CD4-positive, alpha-beta T cell (primary cell): ENCODE measurements around the gene NPAS3. TPM values are rescaled to one million over a fixed set of nuclear protein-coding genes. Genes with fewer than 3 reads are reported as not detected.

Experiments
- ATAC-seq: fragments of 200-7000 bp; cut with Tn5 transposase; one replicate; pipeline ENCODE4 v1.10.0; 2022; ENCODE audit warnings: mild to moderate bottlenecking; ENCODE audit not compliant: poor library complexity
- CTCF ChIA-PET: fragments of 350-600 bp; sonication (Branson Sonifier 250); formaldehyde crosslinking; loops from one replicate; lab custom pipeline; 2021; ENCODE audit warnings: antibody characterized with exemption, inconsistent platforms; lab: Charles Lee
- POLR2A ChIA-PET: fragments of 350-600 bp; sonication (Branson Sonifier 250); formaldehyde crosslinking; loops from one replicate; lab custom pipeline; 2021; ENCODE audit warnings: antibody characterized with exemption, inconsistent platforms; lab: Charles Lee
- DNase-seq, 14 experiments: peaks; one replicate each; pipeline ENCODE4 v3.0.0-alpha.2; 2013 to 2020; ENCODE audit warnings: mixed read lengths in 2 of 14
- H3K27ac ChIP-seq, 2 donors: one replicate each; pipeline versions ENCODE4 v1.5.1 to v1.7.0; 2013; ENCODE audit warnings: low read length in 2 of 2, low read depth in 1 of 2, mild to moderate bottlenecking in 1 of 2
- H3K27me3 ChIP-seq, 2 experiments: 1 replicate in 1 of 2; 2 replicates in 1 of 2; pipeline versions ENCODE4 v1.6.1 to v1.7.0; 2013; ENCODE audit warnings: low read length in 2 of 2, control low read depth in 1 of 2, mild to moderate bottlenecking in 1 of 2, moderate library complexity in 1 of 2; ENCODE audit not compliant: insufficient read depth in 2 of 2, control insufficient read depth in 1 of 2
- H3K36me3 ChIP-seq: one replicate; pipeline ENCODE4 v1.6.1; 2013; ENCODE audit warnings: low read length, control low read depth; ENCODE audit not compliant: insufficient read depth
- H3K4me1 ChIP-seq: one replicate; pipeline ENCODE4 v1.6.1; 2013; ENCODE audit warnings: low read length, control low read depth; ENCODE audit not compliant: insufficient read depth
- H3K4me3 ChIP-seq: one replicate; pipeline ENCODE4 v1.5.1; 2013; ENCODE audit warnings: mild to moderate bottlenecking, low read length, moderate library complexity
- H3K9me3 ChIP-seq, 2 experiments: 1 replicate in 1 of 2; 2 replicates in 1 of 2; pipeline versions ENCODE4 v1.6.1 to v1.7.0; 2013; ENCODE audit warnings: low read length in 2 of 2, mild to moderate bottlenecking in 2 of 2, control low read depth in 1 of 2, moderate library complexity in 1 of 2; ENCODE audit not compliant: control insufficient read depth in 1 of 2, insufficient read depth in 1 of 2
- H3K27ac Mint-ChIP-seq: one replicate; pipeline ENCODE4 v1.8.0; 2020; ENCODE audit warnings: mixed read lengths
- H3K27me3 Mint-ChIP-seq: one replicate; pipeline ENCODE4 v1.8.0; 2021; ENCODE audit warnings: mixed read lengths
- H3K36me3 Mint-ChIP-seq: one replicate; pipeline ENCODE4 v1.8.0; 2021; ENCODE audit warnings: low read depth, mixed read lengths
- H3K4me1 Mint-ChIP-seq: one replicate; pipeline ENCODE4 v1.8.0; 2021; ENCODE audit warnings: low read depth, mixed read lengths
- H3K4me3 Mint-ChIP-seq: one replicate; pipeline ENCODE4 v1.8.0; 2020; ENCODE audit warnings: mild to moderate bottlenecking, mixed read lengths
- H3K9me3 Mint-ChIP-seq: one replicate; pipeline ENCODE4 v1.8.0; 2020; ENCODE audit warnings: mixed read lengths
- intact Hi-C, 2 experiments: fragments of 100-400 bp; cut with DNase I in 1 of 2; cut with micrococcal nuclease in 1 of 2; formaldehyde crosslinking; loops; one replicate each; pipeline versions ENCODE4 v1.15.1 to v1.9.0; 2023 to 2025; cut with DNase I, micrococcal nuclease
- total RNA-seq, 174 experiments: library from RNA in 2 of 174; stranded (reverse) in 2 of 174; gene quantifications; one replicate each; pipeline ENCODE4 v1.2.3 and lab custom pipeline; 2021 to 2026
- TF ChIP-seq, protein P1 (sequence below): fragments of 200-600 bp; IDR thresholded peaks from one replicate; pipeline ENCODE4 v1.8.0; 2022; ENCODE audit warnings: antibody characterized with exemption, mild to moderate bottlenecking

Gene NPAS3
- total RNA-seq, 2 experiments from 2014 or later, result not detected

DNA sequence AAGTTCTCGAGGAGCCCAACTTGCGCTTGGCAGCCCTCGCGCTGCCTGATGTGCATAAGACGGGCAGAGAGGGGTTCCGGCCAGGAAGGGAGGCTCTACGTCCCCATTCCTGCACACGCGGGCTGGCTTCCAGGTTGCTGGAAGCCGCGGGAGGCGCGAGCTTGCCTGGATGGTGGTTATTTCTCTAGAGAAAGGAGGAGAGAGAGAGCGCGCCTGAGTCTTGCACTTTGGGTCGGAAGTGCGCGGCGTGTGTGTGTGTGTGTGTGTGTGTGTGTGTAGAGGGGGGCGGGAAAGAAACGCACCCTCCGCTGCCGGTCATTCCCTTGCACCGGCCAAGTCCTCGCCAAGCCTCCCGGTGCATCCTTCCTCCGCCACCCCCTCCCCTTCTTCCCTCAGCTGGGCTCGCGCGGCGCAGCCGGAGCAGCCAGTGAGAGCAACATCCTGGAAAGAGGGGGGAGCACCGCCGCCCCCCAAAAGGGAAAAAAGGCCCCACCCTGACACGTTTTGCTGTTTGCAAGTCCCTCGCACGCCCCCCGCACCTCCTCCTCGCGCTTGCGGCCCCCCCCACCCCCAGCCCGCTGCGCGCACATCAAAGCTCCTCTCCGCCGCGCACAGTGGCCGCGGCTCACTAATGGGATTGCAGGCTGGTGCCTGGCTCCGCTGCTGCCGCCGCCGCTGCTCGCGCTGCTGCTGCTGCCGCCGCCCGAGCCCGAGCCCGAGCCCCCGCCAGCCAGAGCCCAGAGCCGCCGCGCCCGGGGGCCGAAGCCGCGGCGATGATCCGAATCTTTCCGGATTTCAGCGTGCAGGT is 4.4 kb upstream of the NPAS3 start:
- peaks cover 14% of the 10 kb centered on the region for H3K4me1 Mint-ChIP-seq
- H3K27me3 Mint-ChIP-seq, result peaks cover 70% of the 10 kb centered on the region
- POLR2A ChIA-PET, result no interaction called here
- Histone ChIP-seq H3K4me3 (no peak overlapping the region), H3K27me3 (peaks cover 47 to 70% of the 10 kb centered on the region in 2 experiments), H3K27ac (no peak overlapping the region), H3K9me3 (peaks cover 0 to 34% of the 10 kb centered on the region in 2 experiments), H3K4me1 (peaks cover 17% of the 10 kb centered on the region), H3K36me3 (no peaks in the 10 kb centered on the region)
- no peaks in the 10 kb centered on the region for H3K9me3 Mint-ChIP-seq
- no peak for DNase-seq
- H3K27ac Mint-ChIP-seq, result no peak overlapping the region
- no peak for ATAC-seq
- TF ChIP-seq, protein P1, sequence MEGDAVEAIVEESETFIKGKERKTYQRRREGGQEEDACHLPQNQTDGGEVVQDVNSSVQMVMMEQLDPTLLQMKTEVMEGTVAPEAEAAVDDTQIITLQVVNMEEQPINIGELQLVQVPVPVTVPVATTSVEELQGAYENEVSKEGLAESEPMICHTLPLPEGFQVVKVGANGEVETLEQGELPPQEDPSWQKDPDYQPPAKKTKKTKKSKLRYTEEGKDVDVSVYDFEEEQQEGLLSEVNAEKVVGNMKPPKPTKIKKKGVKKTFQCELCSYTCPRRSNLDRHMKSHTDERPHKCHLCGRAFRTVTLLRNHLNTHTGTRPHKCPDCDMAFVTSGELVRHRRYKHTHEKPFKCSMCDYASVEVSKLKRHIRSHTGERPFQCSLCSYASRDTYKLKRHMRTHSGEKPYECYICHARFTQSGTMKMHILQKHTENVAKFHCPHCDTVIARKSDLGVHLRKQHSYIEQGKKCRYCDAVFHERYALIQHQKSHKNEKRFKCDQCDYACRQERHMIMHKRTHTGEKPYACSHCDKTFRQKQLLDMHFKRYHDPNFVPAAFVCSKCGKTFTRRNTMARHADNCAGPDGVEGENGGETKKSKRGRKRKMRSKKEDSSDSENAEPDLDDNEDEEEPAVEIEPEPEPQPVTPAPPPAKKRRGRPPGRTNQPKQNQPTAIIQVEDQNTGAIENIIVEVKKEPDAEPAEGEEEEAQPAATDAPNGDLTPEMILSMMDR, result no peak
- CTCF ChIA-PET, result no interaction called here
- no peak overlapping the region for H3K4me3 Mint-ChIP-seq
- H3K36me3 Mint-ChIP-seq, result no peaks in the 10 kb centered on the region
- intact Hi-C loops, result no loop called here

DNA sequence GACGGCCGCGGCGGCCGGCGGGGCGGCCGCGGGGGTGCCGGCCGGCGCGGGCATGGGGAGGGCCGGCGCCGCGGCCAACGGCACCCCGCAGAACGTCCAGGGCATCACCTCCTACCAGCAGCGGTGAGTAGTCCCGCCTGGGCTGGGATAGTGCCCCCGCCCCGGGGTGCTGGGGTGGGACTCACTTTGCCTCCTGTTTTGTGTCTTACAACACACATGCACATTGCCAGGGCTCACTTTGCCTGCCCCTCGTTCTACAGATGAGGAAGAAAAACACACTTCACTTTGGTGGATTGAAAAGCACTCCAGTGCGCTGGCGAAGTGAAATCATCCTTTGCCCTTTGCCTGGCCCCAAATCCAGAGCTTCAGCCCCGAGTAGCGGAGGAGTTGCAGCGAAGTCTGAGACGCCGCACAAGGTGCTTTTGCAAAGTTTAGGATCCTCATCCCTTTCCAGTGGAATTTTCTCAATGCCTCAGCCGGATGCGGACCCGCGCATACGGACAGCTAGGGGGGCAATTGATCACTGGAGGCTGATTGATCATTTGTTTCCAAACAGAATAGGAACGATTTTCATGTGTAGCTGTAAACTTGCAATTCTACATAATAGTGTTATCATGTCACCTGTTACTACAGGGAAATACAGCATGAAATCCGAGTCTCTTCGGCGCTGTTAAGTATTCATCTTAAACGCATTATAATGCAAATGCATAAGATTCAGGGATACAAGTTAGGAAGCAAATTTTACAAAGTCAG is 3.6 kb upstream of the NPAS3 start:
- no peaks in the 10 kb centered on the region for H3K36me3 Mint-ChIP-seq
- peaks cover 18% of the 10 kb centered on the region for H3K4me1 Mint-ChIP-seq
- Histone ChIP-seq H3K36me3 (no peaks in the 10 kb centered on the region), H3K9me3 (peaks cover 0 to 34% of the 10 kb centered on the region in 2 experiments), H3K27ac (no peak overlapping the region), H3K27me3 (peaks cover 50 to 73% of the 10 kb centered on the region in 2 experiments), H3K4me3 (no peak overlapping the region), H3K4me1 (peaks cover 20% of the 10 kb centered on the region)
- DNase-seq, result no peak
- no peak overlapping the region for H3K27ac Mint-ChIP-seq
- H3K27me3 Mint-ChIP-seq, result peaks cover 75% of the 10 kb centered on the region
- no peak for ATAC-seq
- TF ChIP-seq, protein P1, result no peak
- CTCF ChIA-PET, result no interaction called here
- POLR2A ChIA-PET, result no interaction called here
- no peak overlapping the region for H3K4me3 Mint-ChIP-seq
- intact Hi-C loops, result no loop called here
- no peaks in the 10 kb centered on the region for H3K9me3 Mint-ChIP-seq

DNA sequence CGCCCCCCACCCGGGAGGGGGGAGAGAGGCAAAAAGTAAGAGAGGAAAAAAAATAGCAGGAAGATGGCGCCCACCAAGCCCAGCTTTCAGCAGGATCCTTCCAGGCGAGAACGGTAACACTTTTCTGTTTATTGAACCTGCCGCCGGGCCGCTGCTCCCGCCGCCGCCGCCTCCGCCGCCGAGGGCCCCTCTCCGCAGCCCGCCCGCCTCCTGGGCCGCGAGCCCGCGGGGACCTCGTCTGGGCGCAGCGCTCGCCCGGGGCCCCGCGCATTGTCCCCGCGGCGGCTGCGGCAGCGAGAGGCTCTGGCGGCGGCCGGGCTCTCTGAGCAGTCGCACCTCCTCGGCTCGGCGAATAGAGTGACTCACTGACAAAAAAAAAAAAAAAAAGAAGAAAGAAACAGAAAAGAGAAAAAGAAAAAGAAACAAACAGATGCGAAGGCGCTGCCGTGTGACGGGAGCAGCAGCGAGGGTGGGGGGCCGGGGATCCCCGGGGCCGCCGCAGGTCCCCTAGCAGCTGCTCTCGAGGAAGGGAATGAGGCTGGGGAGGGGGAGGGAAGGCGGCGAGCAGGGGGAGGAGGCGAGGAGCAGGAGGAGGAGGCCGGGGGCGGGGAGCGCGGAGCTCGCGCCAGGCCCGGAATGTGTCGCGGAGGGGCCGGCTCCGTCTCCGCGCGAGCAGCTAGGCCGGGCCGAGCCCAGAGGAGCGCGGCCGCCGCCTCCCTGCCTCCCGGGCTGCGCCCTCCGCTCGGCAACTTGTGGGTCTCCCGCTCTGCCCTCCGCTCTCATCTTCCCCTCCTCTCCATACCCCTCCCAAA is 781 bp downstream of the NPAS3 start:
- H3K9me3 ChIP-seq, result peaks cover 0 to 8% of the 10 kb centered on the region in 2 experiments

More for the DNA sequence above, 781 bp downstream of the NPAS3 start:
- Histone ChIP-seq H3K27me3 (peaks cover 33 to 60% of the 10 kb centered on the region in 2 experiments), H3K27ac (no peak overlapping the region), H3K36me3 (no peaks in the 10 kb centered on the region), H3K4me1 (peaks cover 13% of the 10 kb centered on the region), H3K4me3 (peak overlapping the region; percentile 24)
- peak in 2 of 14 experiments; percentile 31 to 33 for DNase-seq
- peak; percentile 14 for ATAC-seq
- CTCF ChIA-PET, result no interaction called here
- POLR2A ChIA-PET, result no interaction called here
- Mint-ChIP-seq H3K27me3 (peaks cover 70% of the 10 kb centered on the region), H3K36me3 (no peaks in the 10 kb centered on the region), H3K4me1 (peaks cover 10% of the 10 kb centered on the region), H3K27ac (no peak overlapping the region), H3K9me3 (no peaks in the 10 kb centered on the region), H3K4me3 (peak overlapping the region; percentile 87)
- intact Hi-C loops, result no loop called here
- TF ChIP-seq, protein P1, result no peak
